DOHH2 (cell line): ENCODE data around the gene RBP4.

Source experiments
- H3F3A ChIP-seq: fragments of 200-600 bp; sonication (generic), shearing (Covaris generic); 2 replicates; pipeline ENCODE4 v1.6.0; 2016; ENCODE audit warnings: antibody characterized with exemption, mild to moderate bottlenecking; ENCODE audit not compliant: control insufficient read depth, insufficient read depth
- H3K27ac ChIP-seq: fragments of 200-600 bp; sonication (generic); 2 replicates; pipeline ENCODE4 v1.5.1; 2014; ENCODE audit warnings: low read depth, mild to moderate bottlenecking, low read length, moderate library complexity
- H3K27me3 ChIP-seq: fragments of 200-600 bp; sonication (generic); 2 replicates; pipeline ENCODE4 v1.6.1; 2014; ENCODE audit warnings: mild to moderate bottlenecking, low read length, mixed read lengths; ENCODE audit not compliant: control insufficient read depth
- H3K36me3 ChIP-seq: fragments of 200-600 bp; sonication (generic); 2 replicates; pipeline ENCODE4 v1.6.1; 2014; ENCODE audit warnings: mild to moderate bottlenecking, low read length, moderate library complexity, mixed read lengths; ENCODE audit not compliant: control insufficient read depth
- H3K4me1 ChIP-seq: fragments of 200-600 bp; sonication (generic); 2 replicates; pipeline ENCODE4 v1.6.1; 2014; ENCODE audit warnings: mild to moderate bottlenecking, low read length, mixed read lengths; ENCODE audit not compliant: control insufficient read depth
- H3K4me2 ChIP-seq: fragments of 200-600 bp; sonication (generic); 2 replicates; pipeline ENCODE4 v1.6.0; 2014; ENCODE audit warnings: mild to moderate bottlenecking, low read length, moderate library complexity
- H3K4me3 ChIP-seq: fragments of 200-600 bp; sonication (generic); 2 replicates; pipeline ENCODE4 v1.5.1; 2014; ENCODE audit warnings: mild to moderate bottlenecking, low read length, mixed read lengths
- H3K79me2 ChIP-seq: fragments of 200-600 bp; sonication (generic); 2 replicates; pipeline ENCODE4 v1.6.1; 2014; ENCODE audit warnings: mild to moderate bottlenecking, low read length, mixed read lengths; ENCODE audit not compliant: control insufficient read depth
- H3K9me2 ChIP-seq: fragments of 200-600 bp; sonication (generic); replicated peaks from 2 replicates; pipeline ENCODE4 v1.6.1; 2014; ENCODE audit warnings: mild to moderate bottlenecking, low read length, mixed read lengths; ENCODE audit not compliant: control insufficient read depth
- H3K9me3 ChIP-seq: fragments of 200-600 bp; sonication (generic); 2 replicates; pipeline ENCODE4 v1.6.1; 2014; ENCODE audit warnings: antibody characterized with exemption, low read length, mixed read lengths; ENCODE audit not compliant: control insufficient read depth, insufficient read depth
- H4K20me1 ChIP-seq: fragments of 200-600 bp; sonication (generic); 2 replicates; pipeline ENCODE4 v1.6.0; 2014; ENCODE audit warnings: low read depth, mild to moderate bottlenecking, antibody characterized with exemption, low read length, moderate library complexity; ENCODE audit not compliant: control insufficient read depth, insufficient read depth
- EZH2phosphoT487 ChIP-seq: fragments of 200-600 bp; sonication (generic); IDR thresholded peaks from 2 replicates; pipeline ENCODE4 v1.6.1; 2017; ENCODE audit warnings: borderline replicate concordance, mild to moderate bottlenecking, antibody characterized with exemption, low read length, moderate library complexity, mixed read lengths
- TF ChIP-seq, protein P1 (sequence below): fragments of 200-600 bp; sonication (generic); IDR thresholded peaks from one replicate; pipeline ENCODE4 v1.5.1; 2014; ENCODE audit warnings: antibody characterized with exemption, mild to moderate bottlenecking, low read depth, low read length; ENCODE audit not compliant: poor library complexity, severe bottlenecking

Gene RBP4

DNA sequence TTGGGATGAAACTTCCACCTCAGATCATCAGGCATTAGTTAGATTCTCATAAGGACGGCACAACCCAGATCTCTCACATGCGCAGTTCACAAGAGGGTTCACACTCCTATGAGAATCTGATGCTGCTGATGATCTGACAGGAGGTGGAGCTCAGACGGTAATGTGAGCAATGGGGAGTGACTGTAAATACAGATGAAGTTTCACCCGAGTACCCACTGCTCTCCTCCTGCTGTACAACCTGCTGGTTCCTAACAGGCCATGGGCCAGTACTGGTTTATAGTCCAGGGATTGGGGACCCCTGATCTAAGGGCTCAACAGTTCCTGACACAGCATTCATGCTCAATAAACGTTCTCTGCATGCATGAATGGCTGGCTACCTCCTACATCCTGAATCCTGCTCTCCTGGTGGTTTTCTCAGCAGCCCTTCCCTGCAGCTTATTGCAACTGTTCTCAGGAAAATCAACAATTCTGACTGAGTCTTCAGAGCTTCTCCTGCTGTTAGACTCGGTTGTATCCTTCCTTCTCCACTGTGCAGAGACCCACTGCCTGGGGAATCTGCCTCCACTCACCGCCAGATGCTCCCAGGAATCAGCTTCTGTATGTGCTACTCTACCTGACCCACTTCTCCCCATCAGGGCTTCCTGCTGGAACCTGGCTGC lies 28.7 kb upstream of the RBP4 start:
- Histone ChIP-seq H3K9me3 (no peaks in the 10 kb centered on the region), H3K27me3 (peaks cover 2% of the 10 kb centered on the region), H3F3A (no peaks in the 10 kb centered on the region), H3K9me2 (no peaks in the 10 kb centered on the region), H3K36me3 (no peaks in the 10 kb centered on the region), H3K79me2 (no peaks in the 10 kb centered on the region), H3K27ac (no peak overlapping the region), H3K4me1 (no peaks in the 10 kb centered on the region), H3K4me2 (no peak overlapping the region), H3K4me3 (no peak overlapping the region), H4K20me1 (no peaks in the 10 kb centered on the region)
- no peak for TF ChIP-seq EZH2phosphoT487
- TF ChIP-seq, protein P1, sequence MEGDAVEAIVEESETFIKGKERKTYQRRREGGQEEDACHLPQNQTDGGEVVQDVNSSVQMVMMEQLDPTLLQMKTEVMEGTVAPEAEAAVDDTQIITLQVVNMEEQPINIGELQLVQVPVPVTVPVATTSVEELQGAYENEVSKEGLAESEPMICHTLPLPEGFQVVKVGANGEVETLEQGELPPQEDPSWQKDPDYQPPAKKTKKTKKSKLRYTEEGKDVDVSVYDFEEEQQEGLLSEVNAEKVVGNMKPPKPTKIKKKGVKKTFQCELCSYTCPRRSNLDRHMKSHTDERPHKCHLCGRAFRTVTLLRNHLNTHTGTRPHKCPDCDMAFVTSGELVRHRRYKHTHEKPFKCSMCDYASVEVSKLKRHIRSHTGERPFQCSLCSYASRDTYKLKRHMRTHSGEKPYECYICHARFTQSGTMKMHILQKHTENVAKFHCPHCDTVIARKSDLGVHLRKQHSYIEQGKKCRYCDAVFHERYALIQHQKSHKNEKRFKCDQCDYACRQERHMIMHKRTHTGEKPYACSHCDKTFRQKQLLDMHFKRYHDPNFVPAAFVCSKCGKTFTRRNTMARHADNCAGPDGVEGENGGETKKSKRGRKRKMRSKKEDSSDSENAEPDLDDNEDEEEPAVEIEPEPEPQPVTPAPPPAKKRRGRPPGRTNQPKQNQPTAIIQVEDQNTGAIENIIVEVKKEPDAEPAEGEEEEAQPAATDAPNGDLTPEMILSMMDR = no peak

DNA sequence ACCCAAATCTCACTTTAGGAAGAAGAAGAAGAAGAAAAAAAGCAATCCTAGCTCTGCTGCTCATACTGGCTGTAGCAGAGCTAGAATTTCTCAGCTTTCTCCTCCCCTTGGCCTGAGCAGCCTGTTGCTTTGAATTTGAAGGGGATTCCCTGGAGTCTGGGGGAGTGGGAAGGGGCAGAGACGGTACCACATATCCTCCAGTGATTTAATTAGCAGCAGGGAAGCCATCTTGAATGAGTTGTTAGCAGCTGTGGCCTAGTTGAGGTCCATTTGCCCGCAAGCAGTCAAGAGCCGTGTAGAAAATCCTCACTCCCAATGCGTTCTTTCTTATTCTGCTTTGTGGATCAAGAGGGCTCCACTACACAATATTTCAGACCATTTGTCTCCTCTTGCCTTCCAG lies 27.8 kb upstream of the RBP4 start:
- no peak overlapping the region for H3K4me3 ChIP-seq
- H3K79me2 ChIP-seq = no peaks in the 10 kb centered on the region
- no peaks in the 10 kb centered on the region for H3K9me2 ChIP-seq
- H3K27ac ChIP-seq = no peak overlapping the region
- peaks cover 6% of the 10 kb centered on the region for H3K27me3 ChIP-seq
- H3K4me2 ChIP-seq = no peak overlapping the region
- H3K4me1 ChIP-seq = no peaks in the 10 kb centered on the region
- H3K36me3 ChIP-seq = no peaks in the 10 kb centered on the region
- H4K20me1 ChIP-seq = no peaks in the 10 kb centered on the region
- H3F3A ChIP-seq = no peaks in the 10 kb centered on the region
- no peaks in the 10 kb centered on the region for H3K9me3 ChIP-seq
- TF ChIP-seq EZH2phosphoT487 = no peak
- TF ChIP-seq, protein P1 = no peak

DNA sequence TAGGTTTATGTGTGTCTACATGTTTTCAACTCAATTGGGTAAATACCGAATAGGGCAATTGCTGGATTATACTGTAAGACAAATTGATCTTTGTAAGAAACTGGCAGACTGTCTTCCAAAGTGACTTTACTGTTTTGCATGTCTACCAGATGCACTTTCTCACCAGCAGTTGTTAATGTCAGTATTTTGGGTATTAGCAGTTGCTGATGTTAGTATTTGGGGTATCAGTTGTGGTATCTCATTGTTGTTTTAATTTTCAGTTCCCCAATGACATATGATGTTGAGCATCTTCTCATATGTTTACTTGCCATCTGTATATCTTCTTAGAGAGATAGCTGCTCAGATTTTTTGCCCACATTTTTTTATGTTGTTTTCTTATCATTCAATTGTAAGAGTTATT lies 21.9 kb upstream of the RBP4 start:
- H3K4me1 ChIP-seq = no peaks in the 10 kb centered on the region
- no peaks in the 10 kb centered on the region; the same call in 1 of the 2 replicates for H3K36me3 ChIP-seq
- no peaks in the 10 kb centered on the region for H3K9me2 ChIP-seq
- TF ChIP-seq, protein P1 = no peak
- no peak for TF ChIP-seq EZH2phosphoT487
- H4K20me1 ChIP-seq = no peaks in the 10 kb centered on the region
- peaks cover 14% of the 10 kb centered on the region for H3K27me3 ChIP-seq
- H3K79me2 ChIP-seq = no peaks in the 10 kb centered on the region
- H3K9me3 ChIP-seq = no peaks in the 10 kb centered on the region
- no peak overlapping the region for H3K4me3 ChIP-seq
- H3K27ac ChIP-seq = no peak overlapping the region
- no peaks in the 10 kb centered on the region for H3F3A ChIP-seq
- no peak overlapping the region for H3K4me2 ChIP-seq
